Measurements from ENCODE around the gene CCDC91.

CCDC91 gene

DNA sequence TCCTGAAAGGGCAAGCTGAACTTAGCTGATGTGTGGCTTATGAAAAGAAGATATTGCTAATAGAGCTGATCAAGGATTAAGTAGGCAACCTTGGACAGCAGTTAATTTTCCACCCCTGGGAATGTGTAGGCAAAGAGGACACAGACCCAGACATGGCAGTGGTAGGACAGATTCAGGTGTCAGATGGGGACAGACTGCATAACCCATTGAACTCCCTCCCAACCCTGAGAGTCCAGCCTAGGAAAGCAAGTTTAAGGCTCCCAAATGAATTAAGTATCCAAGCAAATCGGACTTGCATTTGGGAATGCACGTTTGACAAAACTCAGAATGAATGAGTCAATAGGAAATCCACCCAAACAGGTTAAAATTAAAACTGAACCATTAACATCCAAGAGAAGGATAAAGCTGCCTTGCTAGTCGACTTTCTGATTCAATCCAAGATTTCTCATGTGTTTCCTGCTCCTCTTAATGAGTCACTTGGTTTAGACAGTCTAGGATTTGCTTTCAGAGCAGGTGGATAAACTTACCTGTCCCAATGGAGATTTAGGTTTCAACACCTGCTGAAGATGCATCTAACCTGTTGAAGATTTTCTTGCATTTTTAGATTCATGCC, 385.4 kb downstream of the CCDC91 start:
- Mint-ChIP-seq H3K4me1 (ENCODE audit: low read depth) (no peaks in the 10 kb centered on the region), H3K9me3 (ENCODE audit: low read depth) (peaks cover 8% of the 10 kb centered on the region), H3K27me3 (no peaks in the 10 kb centered on the region), H3K36me3 (peaks cover 14% of the 10 kb centered on the region), H3K4me3 (no peak overlapping the region), H3K27ac (no peak overlapping the region)

DNA sequence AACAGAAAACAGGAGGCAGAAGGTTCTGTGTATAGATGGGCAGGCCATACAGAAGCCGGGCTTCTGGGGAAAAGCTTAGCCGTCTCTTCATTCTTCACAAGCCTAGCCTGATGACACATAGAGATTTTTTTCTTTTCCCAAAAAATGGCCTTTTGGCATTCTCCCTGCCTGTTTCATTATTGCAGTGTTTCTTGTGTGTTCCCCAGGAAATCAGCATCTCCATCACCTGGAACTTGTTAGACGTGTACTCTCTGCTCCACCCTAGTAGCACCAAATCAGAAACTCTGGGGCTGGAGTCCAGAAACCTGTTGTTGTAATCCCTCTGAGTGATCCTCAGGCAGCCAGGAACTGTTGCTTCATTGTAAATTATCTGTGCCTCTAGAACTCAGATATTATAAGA, 388.1 kb downstream of the CCDC91 start:
- Mint-ChIP-seq H3K27ac (no peak overlapping the region), H3K4me1 (ENCODE audit: low read depth) (no peaks in the 10 kb centered on the region)

DNA sequence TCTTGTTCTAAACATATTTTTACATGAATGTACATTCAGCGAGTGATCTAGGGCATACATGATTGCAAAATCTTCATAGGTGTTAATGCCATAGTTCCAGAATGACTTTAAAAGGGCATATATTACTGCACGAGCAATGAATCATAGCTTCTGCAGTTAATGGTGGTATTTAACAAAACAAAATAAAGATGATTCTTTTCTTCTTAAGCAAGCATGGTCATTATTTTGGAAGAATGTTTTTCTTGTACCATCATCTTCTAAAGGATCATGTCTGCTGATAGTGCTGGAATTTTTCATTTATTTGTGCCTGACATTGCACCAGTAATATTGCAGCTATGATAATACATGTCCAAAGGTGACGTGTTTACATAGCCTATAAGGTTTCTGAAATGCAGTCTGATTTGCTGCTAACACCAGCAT, 388.6 kb downstream of the CCDC91 start:
- no peaks in the 10 kb centered on the region for H3K27me3 Mint-ChIP-seq
- H3K4me3 Mint-ChIP-seq, result no peak overlapping the region
- peaks cover 8% of the 10 kb centered on the region for H3K9me3 Mint-ChIP-seq (ENCODE audit: low read depth)
- peaks cover 2% of the 10 kb centered on the region for H3K4me1 Mint-ChIP-seq (ENCODE audit: low read depth)
- H3K36me3 Mint-ChIP-seq, result peaks cover 9% of the 10 kb centered on the region
- H3K27ac Mint-ChIP-seq, result no peak overlapping the region

More for the DNA sequence above, 388.1 kb downstream of the CCDC91 start:
- Mint-ChIP-seq H3K4me3 (no peak overlapping the region), H3K27me3 (no peaks in the 10 kb centered on the region), H3K9me3 (ENCODE audit: low read depth) (peaks cover 8% of the 10 kb centered on the region), H3K36me3 (peaks cover 9% of the 10 kb centered on the region)

DNA sequence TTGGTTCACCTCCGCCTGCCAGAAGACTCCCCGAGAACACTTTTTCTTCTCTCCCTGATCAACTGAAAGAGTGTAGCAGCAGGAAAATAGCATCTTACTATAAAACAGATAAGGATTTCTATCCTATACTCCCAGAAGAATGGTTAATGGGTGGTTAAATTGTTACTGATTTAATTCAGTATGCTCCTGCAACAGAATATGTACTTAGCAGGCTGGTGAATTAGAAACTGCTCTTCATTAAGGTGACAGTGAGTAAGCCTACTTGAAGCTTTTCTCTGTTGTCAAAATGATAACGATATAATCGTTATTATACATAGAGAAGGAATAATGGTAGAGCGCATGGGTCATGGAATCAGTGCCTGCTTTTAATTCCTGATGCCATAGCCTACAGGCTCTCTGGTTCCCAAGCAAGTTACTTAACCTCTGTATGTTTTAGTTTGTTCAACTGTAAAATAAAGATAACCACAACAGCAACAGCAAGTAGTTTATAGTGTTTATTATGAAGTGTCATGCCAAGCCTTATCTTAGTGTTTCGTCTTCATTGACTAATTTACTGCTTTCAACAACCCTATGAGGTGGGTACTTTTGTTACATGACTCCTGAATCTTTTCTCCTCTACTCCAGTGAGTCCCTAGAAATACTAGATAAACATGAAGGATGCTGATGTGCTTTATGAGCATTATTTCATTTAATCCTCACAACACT, 392.6 kb downstream of the CCDC91 start:
- no peaks in the 10 kb centered on the region for H3K27me3 Mint-ChIP-seq
- peaks cover 4% of the 10 kb centered on the region for H3K36me3 Mint-ChIP-seq
- peaks cover 4% of the 10 kb centered on the region for H3K9me3 Mint-ChIP-seq (ENCODE audit: low read depth)
- H3K4me3 Mint-ChIP-seq, result no peak overlapping the region
- H3K4me1 Mint-ChIP-seq (ENCODE audit: low read depth), result peaks cover 2% of the 10 kb centered on the region
- no peak overlapping the region for H3K27ac Mint-ChIP-seq

DNA sequence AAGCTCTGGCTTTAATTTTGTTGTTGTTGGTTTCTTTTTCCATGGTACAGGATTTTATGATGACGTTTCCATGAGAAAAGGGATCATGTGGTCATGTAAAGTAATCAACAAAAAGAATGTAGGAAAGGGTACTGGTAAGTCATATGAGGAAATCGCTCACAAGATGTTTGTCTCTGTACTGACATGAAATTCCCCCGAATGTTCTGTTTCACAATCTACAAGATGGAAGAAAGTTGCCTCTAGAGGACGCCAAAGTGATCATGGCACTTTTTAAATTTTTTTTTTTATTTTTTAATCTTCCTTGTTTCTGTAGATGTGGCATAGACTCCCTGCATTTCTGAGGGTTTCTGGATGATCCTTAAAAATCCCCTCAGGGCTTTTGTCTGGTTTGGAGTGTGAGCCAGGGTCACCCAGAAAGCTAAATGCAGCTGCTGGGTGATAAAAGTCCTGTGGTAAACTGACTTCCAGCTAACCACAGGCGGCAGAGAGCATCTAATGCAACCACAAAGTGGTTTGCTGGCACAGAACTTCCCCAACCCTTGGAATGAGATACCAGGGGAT, 393.5 kb downstream of the CCDC91 start:
- H3K9me3 Mint-ChIP-seq (ENCODE audit: low read depth), result peaks cover 4% of the 10 kb centered on the region
- H3K4me3 Mint-ChIP-seq, result no peak overlapping the region
- no peaks in the 10 kb centered on the region for H3K27me3 Mint-ChIP-seq
- peaks cover 4% of the 10 kb centered on the region for H3K36me3 Mint-ChIP-seq
- H3K4me1 Mint-ChIP-seq (ENCODE audit: low read depth), result peaks cover 2% of the 10 kb centered on the region
- no peak overlapping the region for H3K27ac Mint-ChIP-seq

DNA sequence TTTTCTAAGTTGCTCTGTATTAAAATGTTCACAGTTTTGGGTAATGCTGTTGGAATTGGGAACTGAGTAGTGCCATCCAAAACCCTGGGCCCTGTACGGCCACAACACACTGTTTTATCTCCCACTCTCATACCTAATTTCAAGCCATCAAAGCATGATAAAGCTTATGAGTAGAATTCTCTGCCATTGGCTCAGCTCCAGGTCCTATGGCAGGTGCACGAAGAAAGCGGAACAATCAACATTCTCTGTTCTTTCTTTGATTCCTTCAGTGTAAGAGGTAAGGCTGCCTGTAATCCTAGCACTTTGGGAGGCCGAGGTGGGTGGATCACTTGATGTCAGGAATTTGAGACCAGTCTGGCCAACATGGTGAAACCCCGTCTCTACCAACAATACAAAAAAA, 394.9 kb downstream of the CCDC91 start:
- H3K27me3 Mint-ChIP-seq, result no peaks in the 10 kb centered on the region
- H3K9me3 Mint-ChIP-seq (ENCODE audit: low read depth), result peaks cover 2% of the 10 kb centered on the region
- H3K27ac Mint-ChIP-seq, result no peak overlapping the region
- H3K4me3 Mint-ChIP-seq, result no peak overlapping the region
- peaks cover 2% of the 10 kb centered on the region for H3K36me3 Mint-ChIP-seq
- H3K4me1 Mint-ChIP-seq (ENCODE audit: low read depth), result peaks cover 2% of the 10 kb centered on the region

DNA sequence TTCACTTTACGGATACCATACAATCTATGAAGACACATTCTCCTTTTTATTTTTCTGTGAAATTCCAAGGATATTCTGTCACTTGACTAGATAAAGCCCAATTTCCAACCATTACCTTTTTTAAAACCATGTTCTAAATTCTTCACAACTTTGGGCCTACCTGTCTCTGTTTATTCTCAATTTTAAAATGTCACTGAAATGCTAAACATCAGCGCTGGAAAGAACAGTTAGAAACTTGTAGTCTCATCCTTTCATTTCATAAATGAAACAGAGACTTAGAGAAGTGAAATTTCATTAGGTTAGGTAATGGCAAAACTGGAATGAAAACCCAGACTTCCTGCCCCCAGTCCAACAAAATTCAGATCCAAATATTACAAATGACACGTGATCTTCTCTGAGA, 396.2 kb downstream of the CCDC91 start:
- H3K27me3 Mint-ChIP-seq, result no peaks in the 10 kb centered on the region
- peaks cover under 1% of the 10 kb centered on the region for H3K9me3 Mint-ChIP-seq (ENCODE audit: low read depth)
- H3K27ac Mint-ChIP-seq, result no peak overlapping the region
- peaks cover 2% of the 10 kb centered on the region for H3K4me1 Mint-ChIP-seq (ENCODE audit: low read depth)
- no peak overlapping the region for H3K4me3 Mint-ChIP-seq
- H3K36me3 Mint-ChIP-seq, result no peaks in the 10 kb centered on the region

DNA sequence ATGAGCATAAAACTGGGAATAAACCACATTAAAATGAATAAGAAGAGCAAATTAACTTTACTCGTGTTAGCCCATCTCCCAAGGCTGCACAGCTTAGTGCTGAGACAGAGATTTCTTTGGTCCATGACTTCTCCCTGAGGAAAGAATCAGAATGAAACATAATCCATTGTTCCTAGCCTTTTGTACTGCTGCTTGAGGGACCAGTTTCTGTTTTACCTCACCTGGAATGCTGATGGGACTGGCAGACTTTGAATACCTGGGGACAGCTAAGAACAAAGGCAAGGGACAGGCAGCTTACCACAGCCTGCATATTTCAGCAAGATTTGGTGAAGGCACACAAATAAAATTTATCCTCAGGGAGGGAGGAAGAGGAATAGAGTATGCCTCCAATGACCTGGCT, 401.6 kb downstream of the CCDC91 start:
- Mint-ChIP-seq H3K27me3 (no peaks in the 10 kb centered on the region), H3K36me3 (peaks cover 7% of the 10 kb centered on the region), H3K27ac (no peak overlapping the region), H3K9me3 (ENCODE audit: low read depth) (peaks cover 17% of the 10 kb centered on the region), H3K4me3 (no peak overlapping the region), H3K4me1 (ENCODE audit: low read depth) (no peaks in the 10 kb centered on the region)
